HPDE6-E6E7 (cell line): Measurements from ENCODE around the gene GPR153.

Source experiments
- DNase-seq: peaks from one replicate; pipeline ENCODE4 v3.0.0; 2011; ENCODE audit warnings: missing footprints; ENCODE audit errors: extremely low spot score

The GPR153 gene

DNA sequence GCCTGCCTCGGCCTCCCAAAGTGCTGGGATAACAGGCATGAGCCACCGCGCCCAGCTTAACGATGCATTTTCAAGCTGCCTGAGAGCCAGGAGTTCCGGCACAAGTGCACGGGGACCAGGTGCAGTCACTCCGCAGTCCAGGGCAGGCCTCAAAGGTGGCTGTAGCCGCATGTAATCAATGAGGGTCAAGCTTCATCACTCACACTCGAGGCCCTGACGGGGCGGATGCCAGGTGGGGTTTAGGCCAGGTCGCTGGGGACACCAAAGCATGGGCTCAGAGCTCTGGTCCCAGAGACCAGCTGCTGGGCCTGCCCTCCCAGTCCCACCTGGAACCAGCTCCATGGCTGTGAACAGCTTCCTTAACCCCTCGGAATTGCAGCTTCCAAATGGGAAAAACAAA, 26.1 kb upstream of the GPR153 start:
- no peak for DNase-seq

DNA sequence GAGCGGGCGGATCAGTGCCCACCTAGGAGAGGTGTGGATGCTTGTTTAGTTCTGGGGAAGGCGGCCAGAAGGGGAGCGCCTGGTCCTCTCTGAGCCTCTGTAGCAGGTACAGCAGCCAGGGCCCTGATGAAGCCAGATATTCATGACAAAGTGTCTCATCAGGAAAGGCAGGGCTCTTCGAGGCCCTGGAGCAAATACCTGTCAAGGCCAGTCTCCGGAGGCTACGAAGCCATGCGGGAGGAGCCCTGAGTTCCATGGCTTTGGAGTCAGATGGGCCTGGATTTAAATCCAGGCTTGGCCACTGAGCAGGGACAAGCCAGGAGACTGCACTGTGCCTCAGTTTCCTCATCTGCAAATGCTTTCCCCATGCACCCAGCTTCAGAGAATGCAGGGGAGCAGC, 25.4 kb upstream of the GPR153 start:
- no peak for DNase-seq

DNA sequence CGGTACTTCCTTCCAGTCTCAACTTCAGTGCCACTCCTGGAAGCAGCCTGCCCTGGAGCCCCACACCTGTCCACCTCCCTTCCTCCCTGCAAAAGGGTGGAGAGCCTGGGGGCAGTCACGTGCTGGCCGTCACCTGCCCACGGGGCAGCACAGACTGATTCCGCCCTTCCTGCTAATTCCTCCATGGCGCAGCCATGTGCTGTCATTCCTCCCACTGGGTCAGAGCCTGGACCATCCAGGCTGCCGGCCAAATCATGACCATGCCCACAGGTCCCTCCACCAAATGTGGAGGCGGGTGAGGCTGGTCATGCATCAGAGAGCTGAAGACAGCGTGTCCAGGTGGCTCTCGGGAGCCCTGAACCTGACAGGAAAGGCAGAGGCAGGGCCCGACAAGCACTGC, 24.4 kb upstream of the GPR153 start:
- no peak for DNase-seq

DNA sequence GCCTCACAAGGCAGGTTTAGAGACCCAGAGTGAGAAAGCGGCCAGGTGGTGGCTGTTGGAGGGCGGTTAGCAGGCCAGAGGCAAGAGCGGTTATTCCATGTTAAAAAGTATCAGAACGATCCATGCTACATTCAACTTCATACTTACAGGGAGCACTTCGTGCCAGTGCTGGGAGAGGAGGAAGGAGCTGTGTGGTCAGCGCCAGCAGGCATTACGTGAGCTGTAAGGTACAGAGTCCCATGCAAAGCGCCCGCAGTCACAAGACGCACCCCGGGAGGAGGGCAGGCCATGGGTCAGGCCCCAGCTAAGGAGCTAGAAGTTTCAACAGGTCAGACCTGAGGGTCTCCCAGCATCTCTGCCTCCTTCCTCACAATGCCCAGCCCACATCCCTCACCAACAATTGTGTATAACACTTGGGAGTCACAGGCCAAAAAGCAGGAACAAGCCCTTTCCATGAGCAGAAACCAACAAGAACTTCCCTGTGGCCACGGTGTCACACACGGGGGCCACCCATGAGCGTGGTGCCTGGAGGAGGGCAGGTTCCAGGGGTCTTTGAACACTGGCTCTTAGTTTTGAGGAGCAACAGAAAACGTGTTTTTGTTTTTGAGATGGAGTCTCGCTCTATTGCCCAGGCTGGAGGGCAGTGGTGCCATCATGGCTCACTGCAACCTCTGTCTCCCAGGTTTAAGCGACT, 21.8 kb upstream of the GPR153 start:
- DNase-seq = no peak

DNA sequence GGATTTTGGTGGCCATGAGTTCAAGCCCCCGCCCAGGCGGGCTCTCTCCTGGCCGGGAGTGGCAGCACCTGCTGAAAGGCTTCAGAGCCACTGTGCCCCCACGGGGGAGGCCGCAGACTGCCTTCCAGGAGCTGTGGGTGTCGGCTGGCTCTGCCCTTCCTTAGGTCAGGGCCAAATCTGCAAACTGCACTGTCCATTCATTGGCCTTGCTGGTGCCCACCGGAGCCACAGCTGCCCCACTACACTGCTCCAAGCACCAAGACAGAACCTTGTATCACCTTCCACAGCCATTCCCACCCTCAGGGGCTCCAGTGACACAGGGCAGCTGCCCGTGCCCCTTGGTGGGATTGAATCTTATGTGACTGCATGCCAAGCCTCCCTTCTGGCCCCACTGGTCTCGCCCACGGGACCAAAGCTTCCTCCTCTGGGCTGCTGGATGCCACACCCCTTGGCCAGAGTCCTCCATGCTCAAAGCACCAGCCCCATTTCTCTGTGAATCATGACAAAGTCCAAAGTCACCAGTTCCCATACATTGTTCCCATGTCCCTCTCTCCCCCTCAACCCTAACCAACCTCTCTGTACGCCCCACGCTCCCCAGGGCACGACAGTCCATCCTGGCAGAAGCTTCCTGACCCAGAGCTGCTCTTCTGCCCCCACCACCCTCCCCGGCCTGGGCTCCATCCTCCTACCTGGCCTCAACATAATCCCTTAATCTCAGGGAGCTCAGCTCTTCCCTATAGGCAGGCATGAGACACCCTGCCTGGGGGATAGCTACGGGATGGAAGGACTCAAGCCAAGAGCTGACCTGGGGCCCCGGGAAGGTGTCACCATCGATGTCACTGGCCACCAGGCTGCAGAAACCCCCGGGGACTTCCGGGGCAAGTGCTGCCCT, 20.9 kb upstream of the GPR153 start:
- no peak for DNase-seq

DNA sequence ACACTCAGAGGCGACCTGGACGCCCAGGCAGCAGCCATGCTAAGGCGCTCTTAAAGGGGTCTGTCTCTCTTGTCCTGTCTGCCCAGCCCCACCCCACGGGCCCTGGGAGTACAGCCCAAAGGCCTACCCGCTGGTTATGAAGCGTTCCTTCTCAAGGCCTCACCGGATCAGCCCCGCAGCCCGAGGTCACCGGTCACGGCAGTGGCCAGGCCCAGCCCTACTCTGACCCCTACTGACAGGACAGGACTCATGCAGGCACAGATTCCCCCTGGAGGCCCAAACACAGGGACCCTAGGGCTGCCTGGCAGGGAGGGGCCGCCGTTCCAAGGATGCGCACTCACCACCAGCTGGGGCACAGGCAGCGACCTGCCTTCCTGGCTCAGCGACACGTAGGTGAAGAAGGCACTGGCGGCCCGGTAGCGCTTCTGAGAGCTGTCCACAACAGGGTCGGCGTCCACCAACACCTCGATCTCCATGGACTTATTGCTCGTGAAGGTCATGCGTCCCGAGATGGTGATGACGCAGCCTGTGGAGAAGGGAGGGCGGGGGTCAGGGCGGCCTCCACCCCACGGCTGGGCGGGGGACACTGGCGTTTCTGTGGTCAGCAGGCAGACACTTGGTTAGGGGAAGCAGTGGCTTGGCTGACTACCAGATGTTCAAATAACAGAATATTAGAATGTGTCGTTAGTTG, 20.0 kb upstream of the GPR153 start:
- no peak for DNase-seq

DNA sequence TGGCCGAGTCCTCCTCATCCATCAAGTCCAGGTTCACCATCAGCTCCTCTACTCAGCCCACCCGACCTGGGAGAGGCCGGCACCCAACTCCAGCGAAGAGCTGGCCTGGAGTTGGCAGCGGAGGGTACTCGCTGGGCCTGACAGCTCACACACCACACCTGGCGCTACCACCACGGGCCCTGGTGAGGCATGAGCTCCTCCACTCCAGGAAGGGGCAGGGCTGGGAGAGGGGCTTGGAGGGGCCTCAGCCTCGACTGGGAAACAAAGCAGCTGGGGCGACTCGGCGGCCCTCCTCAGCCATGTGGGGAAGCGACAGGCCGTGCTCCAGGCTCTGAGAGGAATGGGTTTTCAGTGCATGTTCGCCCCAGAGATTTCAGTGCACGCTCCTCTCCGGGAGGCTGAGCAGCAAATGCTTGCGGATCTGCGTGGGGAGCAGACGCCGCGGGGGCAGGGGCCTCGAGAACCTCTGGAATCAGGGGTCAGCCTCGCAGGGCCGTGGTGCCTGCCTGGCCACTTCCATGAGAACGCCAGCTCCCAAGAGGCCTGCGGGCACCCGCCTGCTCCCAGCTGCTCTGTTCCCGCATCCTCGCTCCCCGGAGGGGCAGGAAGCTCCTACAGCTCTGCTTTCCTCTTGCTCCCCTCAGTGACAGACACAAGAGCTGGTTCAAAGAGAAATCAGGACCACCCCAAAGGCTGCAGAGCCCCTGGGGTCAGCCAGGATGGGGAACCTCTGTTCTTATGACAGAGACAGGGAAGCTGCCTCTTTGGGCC, 18.9 kb upstream of the GPR153 start:
- no peak for DNase-seq

DNA sequence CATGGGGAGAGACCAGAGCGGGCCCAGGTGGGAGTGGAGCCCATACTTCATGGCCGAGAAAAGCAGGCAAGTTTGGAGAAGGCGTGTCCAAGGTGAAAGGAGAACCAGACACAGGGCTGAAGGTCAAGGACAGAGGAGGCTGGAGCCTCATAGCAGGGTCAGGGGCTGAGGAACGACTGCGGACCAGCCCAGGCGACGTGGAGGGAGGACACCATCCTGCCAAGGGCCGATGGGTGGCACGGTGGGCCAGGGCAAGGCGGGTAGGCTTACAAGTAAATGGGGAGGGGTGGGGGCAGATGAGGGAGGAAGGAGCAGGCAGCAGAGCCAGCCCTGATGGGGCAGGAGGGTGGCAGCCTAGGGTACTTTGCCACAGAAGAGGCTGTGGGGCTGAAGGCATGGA, 18.2 kb upstream of the GPR153 start:
- DNase-seq = no peak

DNA sequence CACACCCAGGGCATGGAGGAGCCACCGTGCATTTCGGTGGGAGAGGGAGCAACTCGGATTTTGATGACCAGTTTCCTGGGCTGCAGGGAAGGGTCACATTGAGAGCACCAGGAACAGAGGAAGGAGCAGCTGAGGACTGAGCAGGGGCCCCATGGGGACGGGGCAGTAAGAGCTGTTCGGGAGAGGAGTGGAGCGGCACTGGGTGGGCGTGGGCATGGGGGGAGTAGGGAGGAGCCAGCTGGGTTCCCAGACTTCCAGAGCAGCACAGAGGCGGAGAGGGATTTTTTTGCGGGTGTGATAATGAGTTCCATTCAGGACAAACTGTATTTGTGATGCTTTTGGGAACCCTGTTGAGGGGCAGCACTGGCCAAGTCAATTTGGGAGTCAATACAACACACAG, 17.4 kb upstream of the GPR153 start:
- no peak for DNase-seq

DNA sequence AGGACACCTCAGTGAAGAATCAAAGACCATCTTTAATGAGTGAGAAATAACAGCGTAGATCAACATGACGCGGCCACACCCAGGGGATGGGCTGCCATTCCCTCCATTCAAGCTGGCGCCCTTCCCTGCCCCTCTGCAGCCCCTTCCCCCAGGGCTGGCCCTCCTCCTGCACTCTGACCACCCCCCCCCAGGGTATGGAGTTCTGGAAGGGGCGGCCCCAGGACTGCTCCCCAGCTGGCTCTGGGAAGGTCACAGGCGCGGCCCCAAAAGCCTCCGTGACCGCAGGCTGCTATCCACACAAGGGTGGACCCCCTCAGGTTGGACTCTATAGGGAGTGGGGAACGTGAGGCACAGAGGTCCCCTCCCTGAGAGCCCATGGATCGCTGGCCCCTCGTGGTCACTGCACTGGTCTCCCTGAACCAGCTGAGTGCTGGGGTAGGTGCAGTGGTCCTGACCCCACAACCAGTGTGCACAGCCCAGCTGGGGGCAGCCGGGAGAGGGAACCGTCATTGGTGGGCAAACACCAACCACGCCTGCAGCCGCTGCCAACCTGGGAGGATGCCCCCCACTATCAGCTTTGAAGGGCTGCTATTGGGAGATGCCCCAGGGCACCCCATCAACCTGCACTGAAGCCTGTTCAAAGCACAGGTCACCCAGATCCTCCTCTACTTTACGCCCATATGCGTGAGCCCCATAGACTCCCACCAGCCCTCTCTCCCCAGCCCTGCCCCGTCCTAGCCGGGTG, 16.1 kb upstream of the GPR153 start:
- no peak for DNase-seq

DNA sequence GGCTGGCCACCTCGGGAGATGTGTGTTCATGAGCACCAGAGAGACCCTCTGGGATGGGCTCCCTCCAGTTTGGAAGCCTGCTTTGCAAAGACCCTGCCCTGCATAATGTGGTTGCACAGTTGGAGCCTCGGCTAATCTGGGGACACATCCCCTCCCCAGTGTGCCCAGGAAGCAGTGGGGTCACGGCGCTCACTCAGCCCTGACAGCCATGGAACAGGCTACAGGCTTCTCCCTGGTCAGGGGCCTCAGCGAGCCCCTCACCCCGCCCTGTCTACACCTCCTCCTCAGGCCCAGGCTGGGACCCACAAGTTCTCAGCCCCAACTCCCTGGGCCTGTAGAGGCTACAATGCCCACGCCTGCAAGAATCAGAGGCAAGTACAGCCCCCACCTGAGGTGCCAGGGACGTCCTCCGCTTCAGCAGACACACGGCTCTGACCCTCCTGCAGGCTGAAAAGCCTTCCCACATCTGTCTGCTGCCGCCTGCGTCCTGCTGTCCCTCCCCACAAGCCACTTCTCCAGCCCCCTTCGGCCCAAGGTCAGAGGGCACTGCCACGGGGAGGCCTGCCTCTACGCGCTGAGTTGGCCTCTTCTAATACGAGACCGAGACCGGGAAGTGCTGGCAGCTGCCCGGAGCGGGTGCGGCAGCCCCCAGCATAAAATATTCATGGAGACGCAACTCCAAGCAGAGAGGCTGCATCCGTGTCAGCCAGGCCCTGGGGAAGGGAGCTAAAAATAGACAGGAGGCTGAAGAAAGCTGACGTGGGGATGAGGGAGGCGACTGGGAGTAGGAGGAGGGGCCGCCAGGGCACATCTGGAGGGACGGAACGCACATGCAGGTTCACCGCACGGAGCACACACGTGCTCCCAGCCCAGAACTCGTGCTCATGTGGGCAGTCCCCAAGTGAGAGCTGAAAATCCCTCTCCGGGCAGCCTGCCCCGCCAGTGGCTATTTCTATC, 15.2 kb upstream of the GPR153 start:
- no peak for DNase-seq

DNA sequence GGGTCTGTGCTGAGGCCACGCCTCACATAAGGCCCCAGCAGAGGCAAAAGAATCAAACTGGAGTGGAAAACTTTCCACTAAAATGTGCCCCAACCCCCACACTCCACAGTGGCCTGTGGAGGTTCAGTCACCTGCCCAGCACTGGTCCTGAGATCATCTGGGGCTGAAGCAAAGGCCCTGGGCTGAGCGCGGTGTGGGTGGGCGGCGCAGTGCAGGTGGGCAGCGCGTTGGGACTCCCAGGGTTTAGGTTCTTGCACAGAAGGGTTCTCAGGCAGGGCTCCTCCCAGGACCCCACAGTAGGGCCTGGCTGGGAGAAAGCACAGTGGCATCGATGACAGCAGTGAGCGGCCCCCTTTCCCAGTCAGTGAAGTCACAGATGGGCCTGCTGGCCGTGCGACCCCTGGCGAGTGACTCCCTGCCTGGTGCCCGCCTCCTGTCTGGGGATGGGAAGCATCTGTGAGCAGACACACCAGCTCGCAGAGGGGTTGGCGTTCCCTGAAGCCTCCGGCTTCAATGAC, 13.8 kb upstream of the GPR153 start:
- DNase-seq = no peak

DNA sequence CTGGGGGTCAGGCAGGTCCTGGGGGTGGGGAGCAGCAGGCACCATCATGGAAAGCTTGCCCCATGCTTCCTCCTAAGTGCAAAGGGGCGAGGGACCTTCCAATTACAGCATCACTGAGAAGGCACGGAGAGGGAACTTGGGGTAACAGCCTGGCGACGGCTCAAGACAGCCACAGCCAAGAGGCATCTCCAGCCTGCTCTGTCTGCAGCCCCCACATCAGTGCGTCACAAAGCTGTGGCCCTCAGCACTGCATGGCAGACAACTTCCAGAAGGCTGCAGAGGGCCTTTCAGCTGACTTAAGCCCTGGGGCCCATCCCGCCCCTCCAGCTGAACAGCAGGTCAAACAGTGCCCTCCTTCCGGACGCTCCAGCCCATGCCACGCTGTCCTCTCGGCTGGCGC, 13.2 kb upstream of the GPR153 start:
- DNase-seq = no peak

DNA sequence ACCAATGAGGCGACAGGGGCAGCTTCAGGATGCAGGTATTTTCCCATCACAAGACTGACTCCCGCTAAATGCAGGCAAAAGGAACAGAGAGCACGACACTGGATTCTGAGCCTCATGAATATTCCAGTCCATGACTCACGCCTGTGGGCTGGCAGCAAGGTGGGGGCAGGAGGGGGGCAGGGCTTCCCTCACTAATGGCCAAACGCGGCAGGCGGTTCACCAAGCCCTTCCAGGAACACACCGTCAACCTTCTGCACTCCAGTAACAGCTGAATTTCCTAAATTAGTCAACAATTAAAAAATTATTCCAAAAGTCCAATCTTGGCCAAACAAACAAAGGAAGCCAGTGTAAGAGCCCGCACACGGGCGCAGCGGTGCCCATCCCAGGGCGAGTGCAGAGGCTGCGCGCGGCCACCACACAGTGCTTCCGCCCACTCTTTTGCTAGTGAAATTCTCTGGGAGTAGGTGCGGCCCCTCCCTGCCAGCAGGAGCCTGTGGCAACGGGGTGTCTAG, 12.5 kb upstream of the GPR153 start:
- DNase-seq = no peak

DNA sequence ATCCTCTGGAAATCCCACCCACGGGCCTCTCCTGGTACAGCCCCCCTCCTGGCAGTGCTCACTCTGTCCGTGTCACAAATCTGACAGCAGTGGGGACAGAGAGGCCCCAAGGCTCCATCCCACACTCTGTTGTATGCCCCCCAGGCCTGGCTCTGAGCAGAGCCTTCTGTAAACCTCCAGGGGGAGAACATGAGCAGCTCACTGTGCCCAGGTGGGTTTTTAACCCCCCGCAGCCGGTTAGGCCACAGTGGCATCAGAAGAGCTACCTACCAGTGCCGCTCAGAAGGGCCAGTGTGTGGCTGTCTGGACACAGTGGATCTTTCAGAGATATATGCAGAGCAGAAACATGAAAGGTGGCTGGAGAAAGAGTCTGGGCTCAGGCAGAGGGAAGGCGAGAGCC, 12.0 kb upstream of the GPR153 start:
- no peak for DNase-seq

DNA sequence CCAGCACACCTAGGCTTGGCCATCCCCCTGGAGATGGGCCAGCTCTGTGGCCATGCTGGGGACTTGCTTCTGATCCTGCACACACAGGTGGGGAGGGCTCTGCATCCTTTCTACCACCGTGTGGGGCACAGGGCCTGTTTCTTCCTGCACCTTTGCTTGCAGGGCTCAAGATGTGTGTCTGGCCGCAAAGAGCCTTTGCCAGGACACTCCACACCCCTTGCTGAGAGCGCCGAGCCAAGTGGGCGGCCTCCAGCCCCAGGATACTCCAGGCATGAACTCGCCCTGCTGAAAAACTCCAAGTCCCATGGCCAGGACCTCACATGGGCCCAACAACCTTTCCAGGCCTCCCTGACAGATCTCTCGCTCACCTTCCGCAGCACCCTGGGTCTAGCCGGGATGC, 11.6 kb upstream of the GPR153 start:
- DNase-seq = no peak

DNA sequence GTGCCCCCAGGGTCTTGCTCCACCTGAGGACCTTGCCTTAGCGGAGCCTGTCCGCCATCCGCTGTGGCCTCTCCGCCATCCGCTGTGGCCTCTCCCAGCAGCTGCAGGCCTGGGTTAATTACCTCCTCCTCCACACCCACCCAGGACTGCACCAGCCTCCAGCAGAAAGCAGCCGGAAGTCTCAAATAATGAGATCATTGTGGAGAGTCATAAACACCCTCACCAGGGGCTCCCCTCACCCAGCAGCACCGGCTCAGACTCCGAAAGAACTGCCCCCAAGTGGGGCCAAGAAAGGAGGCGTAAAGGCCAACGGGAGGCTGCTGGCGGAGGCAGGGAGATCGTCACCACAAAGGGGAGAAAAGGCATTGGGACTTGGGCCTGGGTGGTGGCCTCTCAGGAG, 10.7 kb upstream of the GPR153 start:
- DNase-seq = no peak

DNA sequence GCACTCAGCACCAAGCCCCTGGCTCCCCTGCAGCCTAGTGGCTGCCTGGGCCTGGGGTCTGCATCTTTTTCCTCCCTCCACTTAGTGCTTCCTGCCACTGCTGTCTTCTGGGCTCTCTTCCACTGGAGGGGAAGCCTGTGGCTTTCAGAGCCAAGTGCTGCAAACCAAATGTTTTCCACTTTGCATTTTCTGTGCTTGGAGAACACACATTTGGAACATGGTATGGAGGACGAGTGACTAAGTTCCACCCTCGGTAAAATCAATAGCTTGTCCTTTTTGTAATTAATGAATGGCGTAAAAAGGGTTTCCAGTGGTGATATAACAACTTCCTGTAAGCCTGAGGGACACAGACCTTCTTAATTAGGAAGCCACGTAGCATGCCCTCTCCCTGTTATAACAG, 10.1 kb upstream of the GPR153 start:
- DNase-seq = no peak

DNA sequence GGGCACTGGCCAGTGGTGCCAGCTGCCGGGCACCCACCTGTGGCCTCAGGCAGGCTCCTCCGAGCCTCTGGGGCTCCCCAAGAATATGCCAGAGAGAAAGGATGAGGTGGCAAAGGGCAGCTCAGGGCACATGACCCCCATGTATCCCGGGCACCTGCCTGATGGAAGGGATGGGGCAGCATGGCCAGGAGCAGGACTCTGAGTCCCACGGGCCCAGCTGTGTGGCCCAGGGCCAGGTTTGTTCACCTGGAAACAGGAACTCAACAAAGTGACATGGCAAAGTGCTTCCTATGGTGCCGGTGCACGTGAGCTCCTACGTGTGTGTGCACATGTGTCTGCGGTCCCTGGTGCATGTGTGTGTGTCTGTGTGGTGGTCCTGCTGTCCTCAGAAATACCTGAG, 9.5 kb upstream of the GPR153 start:
- no peak for DNase-seq
